Upper lobe of right lung (tissue), 1 donor: Measurements from ENCODE around the gene TJP2. TPM values are rescaled to one million over a fixed set of nuclear protein-coding genes. Genes with fewer than 3 reads are reported as not detected.

Experiments
- ATAC-seq: fragments of 200-7000 bp; cut with Tn5 transposase; one replicate; pipeline ENCODE4 v1.9.1; 2020; ENCODE audit warnings: mild to moderate bottlenecking, moderate library complexity
- DNase-seq: peaks from one replicate; pipeline ENCODE4 v3.0.0-alpha.2; 2020
- H3K27ac ChIP-seq: fragments of 200-600 bp; one replicate; pipeline ENCODE4 v1.8.0; 2022
- H3K27me3 ChIP-seq: fragments of 200-600 bp; one replicate; pipeline ENCODE4 v1.8.0; 2022; ENCODE audit warnings: mild to moderate bottlenecking
- H3K36me3 ChIP-seq: fragments of 200-600 bp; one replicate; pipeline ENCODE4 v1.8.0; 2022
- H3K4me1 ChIP-seq: fragments of 200-600 bp; one replicate; pipeline ENCODE4 v1.8.0; 2022
- H3K4me3 ChIP-seq: fragments of 200-600 bp; one replicate; pipeline ENCODE4 v1.8.0; 2022; ENCODE audit warnings: mild to moderate bottlenecking
- H3K9me3 ChIP-seq: fragments of 200-600 bp; one replicate; pipeline ENCODE4 v1.8.0; 2022
- CTCF ChIP-seq: fragments of 200-600 bp; IDR thresholded peaks from one replicate; pipeline ENCODE4 v1.8.0; 2022; ENCODE audit warnings: antibody characterized with exemption
- intact Hi-C: fragments of 100-400 bp; cut with DNase I; formaldehyde crosslinking; loops from one replicate; pipeline ENCODE4 v1.11.0; 2022
- total RNA-seq: library from RNA; stranded (reverse); fragmentation: NEBNext Ultra II Directional; extraction: Animal tissue kit (Norgen Biotek cat#: 25700); gene quantifications from one replicate; pipeline ENCODE4 v1.2.1, GENCODE V29; 2021
- donor health status: DM: no; HTN: yes; CAD: no; lungs with severe emphysema.

The TJP2 gene
- total RNA-seq, 1 donor from 2014 or later: 131 TPM

- Histone ChIP-seq H3K4me1 (peaks cover 46% of the 10 kb centered on the region), H3K27me3 (no peaks in the 10 kb centered on the region), H3K27ac (peak overlapping the region; percentile 63), H3K9me3 (no peaks in the 10 kb centered on the region), H3K4me3 (peak overlapping the region; percentile 70), H3K36me3 (no peaks in the 10 kb centered on the region)
- peak; percentile 54 for ATAC-seq
- no peak for TF ChIP-seq CTCF
- DNase-seq: no peak
- intact Hi-C loops: no loop called here
These were observed 763 bp downstream of the TJP2 start for GRCh38 chr9:69174616-69175463.

GRCh38 chr9:69175486-69175885, 1.4 kb downstream of the TJP2 start:
- no peaks in the 10 kb centered on the region for H3K27me3 ChIP-seq
- no peak for TF ChIP-seq CTCF
- H3K9me3 ChIP-seq: no peaks in the 10 kb centered on the region
- intact Hi-C loops: no loop called here
- peak overlapping the region; percentile 70 for H3K4me3 ChIP-seq
- DNase-seq (no peak), ATAC-seq (no peak)
- H3K36me3 ChIP-seq: no peaks in the 10 kb centered on the region
- H3K4me1 ChIP-seq: peaks cover 51% of the 10 kb centered on the region
- no peak overlapping the region for H3K27ac ChIP-seq

- ATAC-seq: no peak
- H3K4me1 ChIP-seq: peaks cover 62% of the 10 kb centered on the region
- no peaks in the 10 kb centered on the region for H3K36me3 ChIP-seq
- intact Hi-C loops: no loop called here
- no peak for TF ChIP-seq CTCF
- no peaks in the 10 kb centered on the region for H3K9me3 ChIP-seq
- no peak for DNase-seq
- no peak overlapping the region for H3K4me3 ChIP-seq
- no peak overlapping the region for H3K27ac ChIP-seq
- H3K27me3 ChIP-seq: no peaks in the 10 kb centered on the region
These were observed 2.5 kb downstream of the TJP2 start for GRCh38 chr9:69176471-69177171.

GRCh38 chr9:69178583-69179011, 4.5 kb downstream of the TJP2 start:
- Histone ChIP-seq H3K9me3 (no peaks in the 10 kb centered on the region), H3K27ac (no peak overlapping the region), H3K4me3 (no peak overlapping the region), H3K27me3 (no peaks in the 10 kb centered on the region), H3K4me1 (peaks cover 52% of the 10 kb centered on the region), H3K36me3 (no peaks in the 10 kb centered on the region)
- DNase-seq: no peak
- no peak for ATAC-seq
- TF ChIP-seq CTCF: no peak
- intact Hi-C loops: no loop called here

GRCh38 chr9:69179037-69179436, 5.0 kb downstream of the TJP2 start:
- intact Hi-C loops: no loop called here
- no peak for TF ChIP-seq CTCF
- no peaks in the 10 kb centered on the region for H3K36me3 ChIP-seq
- H3K27ac ChIP-seq: no peak overlapping the region
- peaks cover 52% of the 10 kb centered on the region for H3K4me1 ChIP-seq
- DNase-seq: no peak
- no peaks in the 10 kb centered on the region for H3K27me3 ChIP-seq
- no peak for ATAC-seq
- no peak overlapping the region for H3K4me3 ChIP-seq
- no peaks in the 10 kb centered on the region for H3K9me3 ChIP-seq
